RWPE2 (cell line): ENCODE measurements around the gene THSD7A.

Experiments used
- ATAC-seq: fragments of 200-7000 bp; cut with Tn5 transposase; 3 replicates; pipeline ENCODE4 v1.9.1; 2021; ENCODE audit warnings: low read depth
- DNase-seq: peaks from one replicate; pipeline ENCODE4 v3.0.0-alpha.2; 2020; ENCODE audit warnings: low spot score
- H3K27ac ChIP-seq: fragments of 450-650 bp; 2 replicates; pipeline ENCODE4 v1.5.1; 2017; ENCODE audit warnings: mild to moderate bottlenecking; ENCODE audit not compliant: poor library complexity, severe bottlenecking
- H3K27me3 ChIP-seq: fragments of 250-450 bp; sonication (Bioruptor Pico); 2 replicates; pipeline ENCODE4 v1.5.1; 2021; ENCODE audit warnings: mild to moderate bottlenecking, moderate library complexity; ENCODE audit not compliant: insufficient read depth, poor library complexity, severe bottlenecking
- H3K36me3 ChIP-seq: fragments of 250-450 bp; sonication (Bioruptor Pico); 2 replicates; pipeline ENCODE4 v1.5.1; 2020; ENCODE audit warnings: low read depth, mild to moderate bottlenecking, moderate library complexity
- H3K4me1 ChIP-seq: fragments of 250-450 bp; sonication (Bioruptor Pico); 2 replicates; pipeline ENCODE4 v1.5.1; 2021; ENCODE audit warnings: mild to moderate bottlenecking, moderate library complexity; ENCODE audit not compliant: insufficient read depth, poor library complexity, severe bottlenecking
- H3K4me3 ChIP-seq: fragments of 250-450 bp; sonication (Bioruptor Pico); 2 replicates; pipeline ENCODE4 v1.5.1; 2021; ENCODE audit warnings: mild to moderate bottlenecking, moderate library complexity; ENCODE audit not compliant: severe bottlenecking
- H3K9me3 ChIP-seq: fragments of 250-450 bp; sonication (Bioruptor Pico); 2 replicates; pipeline ENCODE4 v1.5.1; 2021; ENCODE audit warnings: mild to moderate bottlenecking, moderate library complexity; ENCODE audit not compliant: severe bottlenecking
- TF ChIP-seq, protein P1 (sequence below): fragments of 450-650 bp; IDR thresholded peaks from one replicate; pipeline ENCODE4 v1.5.1; 2017; ENCODE audit warnings: mild to moderate bottlenecking, moderate library complexity; ENCODE audit not compliant: poor library complexity, severe bottlenecking

Gene THSD7A, protein sequence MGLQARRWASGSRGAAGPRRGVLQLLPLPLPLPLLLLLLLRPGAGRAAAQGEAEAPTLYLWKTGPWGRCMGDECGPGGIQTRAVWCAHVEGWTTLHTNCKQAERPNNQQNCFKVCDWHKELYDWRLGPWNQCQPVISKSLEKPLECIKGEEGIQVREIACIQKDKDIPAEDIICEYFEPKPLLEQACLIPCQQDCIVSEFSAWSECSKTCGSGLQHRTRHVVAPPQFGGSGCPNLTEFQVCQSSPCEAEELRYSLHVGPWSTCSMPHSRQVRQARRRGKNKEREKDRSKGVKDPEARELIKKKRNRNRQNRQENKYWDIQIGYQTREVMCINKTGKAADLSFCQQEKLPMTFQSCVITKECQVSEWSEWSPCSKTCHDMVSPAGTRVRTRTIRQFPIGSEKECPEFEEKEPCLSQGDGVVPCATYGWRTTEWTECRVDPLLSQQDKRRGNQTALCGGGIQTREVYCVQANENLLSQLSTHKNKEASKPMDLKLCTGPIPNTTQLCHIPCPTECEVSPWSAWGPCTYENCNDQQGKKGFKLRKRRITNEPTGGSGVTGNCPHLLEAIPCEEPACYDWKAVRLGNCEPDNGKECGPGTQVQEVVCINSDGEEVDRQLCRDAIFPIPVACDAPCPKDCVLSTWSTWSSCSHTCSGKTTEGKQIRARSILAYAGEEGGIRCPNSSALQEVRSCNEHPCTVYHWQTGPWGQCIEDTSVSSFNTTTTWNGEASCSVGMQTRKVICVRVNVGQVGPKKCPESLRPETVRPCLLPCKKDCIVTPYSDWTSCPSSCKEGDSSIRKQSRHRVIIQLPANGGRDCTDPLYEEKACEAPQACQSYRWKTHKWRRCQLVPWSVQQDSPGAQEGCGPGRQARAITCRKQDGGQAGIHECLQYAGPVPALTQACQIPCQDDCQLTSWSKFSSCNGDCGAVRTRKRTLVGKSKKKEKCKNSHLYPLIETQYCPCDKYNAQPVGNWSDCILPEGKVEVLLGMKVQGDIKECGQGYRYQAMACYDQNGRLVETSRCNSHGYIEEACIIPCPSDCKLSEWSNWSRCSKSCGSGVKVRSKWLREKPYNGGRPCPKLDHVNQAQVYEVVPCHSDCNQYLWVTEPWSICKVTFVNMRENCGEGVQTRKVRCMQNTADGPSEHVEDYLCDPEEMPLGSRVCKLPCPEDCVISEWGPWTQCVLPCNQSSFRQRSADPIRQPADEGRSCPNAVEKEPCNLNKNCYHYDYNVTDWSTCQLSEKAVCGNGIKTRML (N-terminal part only)

DNA sequence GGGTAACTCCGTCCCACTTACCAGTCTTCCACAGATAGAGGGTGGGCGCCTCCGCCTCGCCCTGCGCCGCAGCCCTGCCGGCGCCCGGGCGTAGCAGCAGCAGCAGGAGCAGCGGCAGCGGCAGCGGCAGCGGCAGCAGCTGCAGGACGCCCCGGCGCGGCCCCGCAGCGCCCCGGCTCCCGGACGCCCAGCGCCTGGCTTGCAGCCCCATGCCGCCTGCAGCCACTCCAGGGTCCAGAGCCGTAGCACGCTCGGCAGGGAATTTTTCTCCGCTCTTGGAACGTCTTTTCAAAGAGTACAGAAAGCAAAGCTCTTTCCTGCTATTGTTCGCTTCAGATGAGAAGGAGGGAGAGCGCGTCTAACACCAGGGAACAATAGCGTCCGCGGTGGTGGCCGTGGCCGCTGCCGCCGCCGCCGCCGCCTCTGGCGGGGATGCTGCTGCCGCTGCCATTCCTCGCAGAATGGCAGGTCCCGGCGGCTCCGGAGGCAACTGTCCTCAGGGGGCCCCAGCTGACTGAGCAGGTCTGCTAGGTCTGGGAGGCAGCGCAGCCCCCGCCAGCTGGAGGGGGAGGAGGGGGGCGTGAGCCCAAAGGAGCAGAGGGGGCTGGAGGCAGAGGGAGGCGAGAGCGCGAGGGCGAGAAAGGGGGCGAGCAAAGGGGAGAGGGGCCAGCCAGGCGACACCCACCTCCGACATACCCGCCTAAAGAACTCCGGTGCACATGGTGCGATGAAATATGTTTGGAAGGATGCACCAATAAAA is at the start of gene THSD7A:
Gene THSD7A, minus strand, starts transcription at position 463 of the 760 bp plus-strand sequence. Its CDS starts 252 bp downstream, at position 211.
- H3K9me3 ChIP-seq, result no peaks in the 10 kb centered on the region
- H3K4me3 ChIP-seq, result peak within 1 kb of the TSS; percentile 12
- no peak within 1 kb of the TSS for H3K27ac ChIP-seq
- DNase-seq (no peak), ATAC-seq (peak; percentile 82)
- peaks cover 5% of the 10 kb centered on the region for H3K4me1 ChIP-seq
- no peaks in the 10 kb centered on the region for H3K36me3 ChIP-seq
- TF ChIP-seq, protein P1, sequence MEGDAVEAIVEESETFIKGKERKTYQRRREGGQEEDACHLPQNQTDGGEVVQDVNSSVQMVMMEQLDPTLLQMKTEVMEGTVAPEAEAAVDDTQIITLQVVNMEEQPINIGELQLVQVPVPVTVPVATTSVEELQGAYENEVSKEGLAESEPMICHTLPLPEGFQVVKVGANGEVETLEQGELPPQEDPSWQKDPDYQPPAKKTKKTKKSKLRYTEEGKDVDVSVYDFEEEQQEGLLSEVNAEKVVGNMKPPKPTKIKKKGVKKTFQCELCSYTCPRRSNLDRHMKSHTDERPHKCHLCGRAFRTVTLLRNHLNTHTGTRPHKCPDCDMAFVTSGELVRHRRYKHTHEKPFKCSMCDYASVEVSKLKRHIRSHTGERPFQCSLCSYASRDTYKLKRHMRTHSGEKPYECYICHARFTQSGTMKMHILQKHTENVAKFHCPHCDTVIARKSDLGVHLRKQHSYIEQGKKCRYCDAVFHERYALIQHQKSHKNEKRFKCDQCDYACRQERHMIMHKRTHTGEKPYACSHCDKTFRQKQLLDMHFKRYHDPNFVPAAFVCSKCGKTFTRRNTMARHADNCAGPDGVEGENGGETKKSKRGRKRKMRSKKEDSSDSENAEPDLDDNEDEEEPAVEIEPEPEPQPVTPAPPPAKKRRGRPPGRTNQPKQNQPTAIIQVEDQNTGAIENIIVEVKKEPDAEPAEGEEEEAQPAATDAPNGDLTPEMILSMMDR, result no peak
- H3K27me3 ChIP-seq, result peaks cover 50% of the 10 kb centered on the region

DNA sequence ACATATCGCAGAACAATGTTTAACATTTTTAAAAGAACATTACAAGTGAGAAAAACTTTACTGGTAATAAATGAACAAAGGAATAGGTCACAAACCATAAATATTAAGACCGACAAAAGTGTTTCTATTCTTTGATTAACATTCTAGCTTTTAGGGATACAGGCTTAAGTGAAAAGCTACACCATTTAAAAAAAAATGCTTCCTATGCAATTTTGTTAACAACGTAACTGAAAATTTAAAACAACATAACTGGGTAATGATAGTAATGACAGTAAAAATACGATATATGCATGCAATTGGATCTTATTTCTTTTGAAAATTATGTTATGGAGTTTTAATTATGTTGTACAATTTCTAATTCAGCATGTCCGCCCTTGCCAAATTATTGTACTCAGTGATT is 49.7 kb upstream of the THSD7A start:
- TF ChIP-seq, protein P1, result no peak
- H3K4me1 ChIP-seq, result no peaks in the 10 kb centered on the region
- no peaks in the 10 kb centered on the region for H3K36me3 ChIP-seq

DNA sequence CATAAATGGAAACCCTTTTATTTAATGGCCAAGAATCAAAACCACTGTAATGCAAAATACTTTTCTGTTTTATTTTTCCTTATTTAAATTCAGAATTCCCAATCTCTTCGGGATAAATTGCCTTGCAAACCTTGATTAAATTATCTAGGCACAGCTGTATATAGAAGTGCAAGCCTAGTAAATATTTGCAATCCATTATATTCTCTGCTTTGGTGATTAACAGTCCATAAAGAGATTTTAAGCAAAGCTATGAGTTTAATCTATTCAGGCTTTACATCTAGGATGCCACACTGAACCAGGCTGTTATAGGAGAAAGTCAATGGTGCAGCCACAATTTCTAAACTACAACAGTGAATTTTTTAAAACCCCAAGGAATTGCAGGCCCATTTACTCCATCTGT is 43.6 kb upstream of the THSD7A start:
- TF ChIP-seq, protein P1, result no peak
- Histone ChIP-seq H3K9me3 (no peaks in the 10 kb centered on the region), H3K4me3 (no peak overlapping the region), H3K36me3 (no peaks in the 10 kb centered on the region), H3K27me3 (no peaks in the 10 kb centered on the region), H3K27ac (no peak overlapping the region), H3K4me1 (no peaks in the 10 kb centered on the region)
- no peak for DNase-seq
- ATAC-seq, result no peak

More for the DNA sequence above, 49.7 kb upstream of the THSD7A start:
- Histone ChIP-seq H3K9me3 (no peaks in the 10 kb centered on the region), H3K27ac (no peak overlapping the region), H3K27me3 (no peaks in the 10 kb centered on the region), H3K4me3 (no peak overlapping the region)
- no peak for DNase-seq
- ATAC-seq, result no peak

DNA sequence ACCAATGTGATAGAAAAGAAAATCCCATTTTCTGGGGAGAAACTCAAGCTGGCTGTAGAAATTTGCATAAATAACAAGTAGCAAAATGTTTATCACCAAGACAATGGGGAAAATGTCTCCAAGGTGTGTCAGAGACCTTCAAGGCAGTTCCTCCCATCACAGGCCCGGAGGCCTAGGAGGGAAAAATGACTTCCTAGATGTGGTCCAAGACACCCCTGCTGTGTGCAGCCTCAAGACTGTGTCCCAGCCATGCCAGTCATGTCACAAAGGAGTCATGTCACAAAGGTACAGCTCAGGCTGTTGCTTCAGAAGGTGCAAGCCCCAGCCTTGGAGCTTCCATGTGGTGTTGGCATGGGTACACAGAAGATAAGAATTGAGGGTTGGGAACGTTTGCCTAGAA is 33.7 kb upstream of the THSD7A start:
- Histone ChIP-seq H3K27ac (no peak overlapping the region), H3K4me3 (no peak overlapping the region), H3K4me1 (no peaks in the 10 kb centered on the region), H3K9me3 (no peaks in the 10 kb centered on the region), H3K27me3 (no peaks in the 10 kb centered on the region), H3K36me3 (no peaks in the 10 kb centered on the region)
- no peak for DNase-seq
- ATAC-seq, result no peak
- TF ChIP-seq, protein P1, result no peak
